Stimulated activated memory B cell treated with anti-CD40 and anti-IgM and Interleukin-4, amounts not matched to agents 10 μg/mL and 1 μg/mL and 100 μg/mL, for 72 hours (primary cell): ENCODE data around the gene FKBP5.

ENCODE experiments used
- ATAC-seq: fragments of 150-1000 bp; cut with Tn5 transposase; 2 replicates; pipeline ENCODE4 v1.10.0; 2021
- H3K27ac Mint-ChIP-seq: one replicate; pipeline ENCODE4 v1.8.0; 2022; ENCODE audit warnings: mild to moderate bottlenecking, mixed read lengths
- H3K27me3 Mint-ChIP-seq: one replicate; pipeline ENCODE4 v1.8.0; 2022; ENCODE audit warnings: mixed read lengths
- H3K36me3 Mint-ChIP-seq: one replicate; pipeline ENCODE4 v1.8.0; 2022; ENCODE audit warnings: mixed read lengths
- H3K4me1 Mint-ChIP-seq: one replicate; pipeline ENCODE4 v1.8.0; 2022; ENCODE audit warnings: mixed read lengths
- H3K4me3 Mint-ChIP-seq: one replicate; pipeline ENCODE4 v1.8.0; 2022; ENCODE audit warnings: mild to moderate bottlenecking, moderate library complexity, mixed read lengths
- H3K9me3 Mint-ChIP-seq: one replicate; pipeline ENCODE4 v1.8.0; 2022; ENCODE audit warnings: mixed read lengths

Gene FKBP5

GRCh38 chr6:35727231-35727934 is 38.7 kb upstream of the FKBP5 start:
- Mint-ChIP-seq H3K27me3 (no peaks in the 10 kb centered on the region), H3K4me1 (peaks cover 41% of the 10 kb centered on the region), H3K9me3 (no peaks in the 10 kb centered on the region), H3K27ac (peak overlapping the region; percentile 80), H3K36me3 (no peaks in the 10 kb centered on the region), H3K4me3 (peak overlapping the region; percentile 84)
- peak; percentile 4 for ATAC-seq

GRCh38 chr6:35725721-35726438 is 37.2 kb upstream of the FKBP5 start:
- H3K36me3 Mint-ChIP-seq, result no peaks in the 10 kb centered on the region
- peaks cover 39% of the 10 kb centered on the region for H3K4me1 Mint-ChIP-seq
- H3K4me3 Mint-ChIP-seq, result no peak overlapping the region
- H3K27ac Mint-ChIP-seq, result peak overlapping the region; percentile 34
- ATAC-seq, result no peak
- H3K27me3 Mint-ChIP-seq, result no peaks in the 10 kb centered on the region
- no peaks in the 10 kb centered on the region for H3K9me3 Mint-ChIP-seq

GRCh38 chr6:35725081-35725708 is 36.5 kb upstream of the FKBP5 start:
- no peak overlapping the region for H3K4me3 Mint-ChIP-seq
- H3K9me3 Mint-ChIP-seq, result no peaks in the 10 kb centered on the region
- no peaks in the 10 kb centered on the region for H3K36me3 Mint-ChIP-seq
- peak overlapping the region; percentile 34 for H3K27ac Mint-ChIP-seq
- H3K27me3 Mint-ChIP-seq, result no peaks in the 10 kb centered on the region
- no peak for ATAC-seq
- H3K4me1 Mint-ChIP-seq, result peaks cover 46% of the 10 kb centered on the region

GRCh38 chr6:35724471-35724870 is 35.8 kb upstream of the FKBP5 start:
- no peak for ATAC-seq
- Mint-ChIP-seq H3K4me3 (no peak overlapping the region), H3K36me3 (no peaks in the 10 kb centered on the region), H3K27me3 (no peaks in the 10 kb centered on the region), H3K4me1 (peaks cover 48% of the 10 kb centered on the region), H3K27ac (no peak overlapping the region), H3K9me3 (no peaks in the 10 kb centered on the region)

- no peak for ATAC-seq
- H3K9me3 Mint-ChIP-seq, result no peaks in the 10 kb centered on the region
- peaks cover 48% of the 10 kb centered on the region for H3K4me1 Mint-ChIP-seq
- H3K27ac Mint-ChIP-seq, result no peak overlapping the region
- H3K27me3 Mint-ChIP-seq, result no peaks in the 10 kb centered on the region
- no peak overlapping the region for H3K4me3 Mint-ChIP-seq
- H3K36me3 Mint-ChIP-seq, result no peaks in the 10 kb centered on the region
Measured at GRCh38 chr6:35724059-35724458, 35.3 kb upstream of the FKBP5 start.

GRCh38 chr6:35723587-35723986 is 34.9 kb upstream of the FKBP5 start:
- no peak for ATAC-seq
- Mint-ChIP-seq H3K27me3 (no peaks in the 10 kb centered on the region), H3K36me3 (no peaks in the 10 kb centered on the region), H3K9me3 (no peaks in the 10 kb centered on the region), H3K27ac (no peak overlapping the region), H3K4me3 (no peak overlapping the region), H3K4me1 (peaks cover 48% of the 10 kb centered on the region)

GRCh38 chr6:35722121-35722761 is 33.5 kb upstream of the FKBP5 start:
- Mint-ChIP-seq H3K9me3 (no peaks in the 10 kb centered on the region), H3K27me3 (no peaks in the 10 kb centered on the region), H3K4me3 (no peak overlapping the region), H3K4me1 (peaks cover 51% of the 10 kb centered on the region), H3K36me3 (no peaks in the 10 kb centered on the region), H3K27ac (peak overlapping the region; percentile 48)
- ATAC-seq, result no peak

- ATAC-seq, result peak; percentile 88
- H3K27ac Mint-ChIP-seq, result peak overlapping the region; percentile 88
- H3K4me1 Mint-ChIP-seq, result peaks cover 39% of the 10 kb centered on the region
- H3K9me3 Mint-ChIP-seq, result no peaks in the 10 kb centered on the region
- no peaks in the 10 kb centered on the region for H3K36me3 Mint-ChIP-seq
- H3K4me3 Mint-ChIP-seq, result peak overlapping the region; percentile 57
- no peaks in the 10 kb centered on the region for H3K27me3 Mint-ChIP-seq
Measured at GRCh38 chr6:35719830-35720733, 31.4 kb upstream of the FKBP5 start.

- H3K4me3 Mint-ChIP-seq, result peak overlapping the region; percentile 57
- H3K27me3 Mint-ChIP-seq, result no peaks in the 10 kb centered on the region
- no peaks in the 10 kb centered on the region for H3K36me3 Mint-ChIP-seq
- peak; percentile 67 for ATAC-seq
- peak overlapping the region; percentile 88 for H3K27ac Mint-ChIP-seq
- H3K9me3 Mint-ChIP-seq, result no peaks in the 10 kb centered on the region
- peaks cover 39% of the 10 kb centered on the region for H3K4me1 Mint-ChIP-seq
Measured at GRCh38 chr6:35719404-35719829, 30.7 kb upstream of the FKBP5 start.

- H3K36me3 Mint-ChIP-seq, result no peaks in the 10 kb centered on the region
- H3K27me3 Mint-ChIP-seq, result no peaks in the 10 kb centered on the region
- H3K9me3 Mint-ChIP-seq, result no peaks in the 10 kb centered on the region
- peak overlapping the region; percentile 88 for H3K27ac Mint-ChIP-seq
- H3K4me1 Mint-ChIP-seq, result peaks cover 39% of the 10 kb centered on the region
- ATAC-seq, result no peak
- H3K4me3 Mint-ChIP-seq, result peak overlapping the region; percentile 0
Measured at GRCh38 chr6:35718911-35719381, 30.2 kb upstream of the FKBP5 start.

GRCh38 chr6:35718375-35718736 is 29.6 kb upstream of the FKBP5 start:
- Mint-ChIP-seq H3K4me1 (peaks cover 39% of the 10 kb centered on the region), H3K27ac (peak overlapping the region; percentile 88), H3K9me3 (no peaks in the 10 kb centered on the region), H3K27me3 (no peaks in the 10 kb centered on the region), H3K36me3 (no peaks in the 10 kb centered on the region), H3K4me3 (no peak overlapping the region)
- ATAC-seq, result no peak

- Mint-ChIP-seq H3K4me3 (no peak overlapping the region), H3K27me3 (no peaks in the 10 kb centered on the region), H3K9me3 (no peaks in the 10 kb centered on the region), H3K27ac (peak overlapping the region; percentile 88), H3K4me1 (peaks cover 39% of the 10 kb centered on the region), H3K36me3 (no peaks in the 10 kb centered on the region)
- ATAC-seq, result no peak
Measured at GRCh38 chr6:35717449-35718374, 29.0 kb upstream of the FKBP5 start.

GRCh38 chr6:35716798-35717197 is 28.1 kb upstream of the FKBP5 start:
- Mint-ChIP-seq H3K27me3 (no peaks in the 10 kb centered on the region), H3K4me1 (peaks cover 39% of the 10 kb centered on the region), H3K36me3 (no peaks in the 10 kb centered on the region), H3K4me3 (no peak overlapping the region), H3K9me3 (no peaks in the 10 kb centered on the region), H3K27ac (no peak overlapping the region)
- no peak for ATAC-seq
